SW480 (cell line): Measurements from ENCODE around the gene ABCA4.
"Not testable (repeated sequence)": the region's sequence is repeated elsewhere in the genome, so short reads cannot be mapped to it uniquely, and the experiment has no call there.

Experiments used
- DNase-seq: peaks from one replicate; pipeline ENCODE4 v3.0.0-alpha.2; 2016; ENCODE audit warnings: low spot score

The ABCA4 gene

GRCh38 chr1:94004924-94005323, 116.0 kb downstream of the ABCA4 start:
- no peak for DNase-seq

GRCh38 chr1:94002046-94002787, 118.7 kb downstream of the ABCA4 start:
- no peak for DNase-seq

DNA sequence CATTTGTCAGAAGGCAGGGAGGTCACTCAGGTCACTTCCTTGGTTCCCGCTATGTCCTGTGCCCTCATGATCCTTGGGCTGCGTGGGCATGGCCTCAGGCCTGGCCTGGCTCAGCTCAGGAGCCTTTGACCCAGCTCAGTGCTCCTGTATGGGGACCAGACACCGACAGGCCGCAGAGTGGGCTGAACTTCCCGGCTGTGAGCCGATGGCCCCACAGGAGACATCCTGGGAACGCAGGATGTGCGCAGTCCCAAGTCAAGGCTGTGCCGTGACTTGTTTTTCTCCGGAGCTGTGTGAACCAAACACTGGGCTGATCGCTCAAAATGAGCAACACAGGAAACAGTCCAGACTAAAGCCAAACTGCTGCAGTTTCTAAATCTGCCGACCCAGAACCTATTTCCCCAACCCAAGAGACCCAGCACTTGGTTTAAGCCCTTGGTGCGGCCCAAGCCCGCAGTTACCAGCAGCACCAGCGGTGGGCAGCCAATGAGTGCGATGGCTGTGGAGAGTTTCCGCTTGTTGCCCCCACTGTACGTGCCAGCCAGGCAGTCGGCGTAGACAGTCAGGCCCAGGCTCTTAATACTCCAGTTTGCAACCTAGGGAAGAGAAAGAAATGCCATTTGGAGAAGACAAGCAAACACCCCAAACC, 119.4 kb downstream of the ABCA4 start:
- DNase-seq = no peak

GRCh38 chr1:94000510-94001282, 120.3 kb downstream of the ABCA4 start:
- DNase-seq = no peak

GRCh38 chr1:93999840-94000415, 121.0 kb downstream of the ABCA4 start:
- no peak for DNase-seq

GRCh38 chr1:93998532-93998931, 122.4 kb downstream of the ABCA4 start:
- not testable (repeated sequence) for DNase-seq

GRCh38 chr1:93997756-93998155, 123.2 kb downstream of the ABCA4 start:
- no peak for DNase-seq

DNA sequence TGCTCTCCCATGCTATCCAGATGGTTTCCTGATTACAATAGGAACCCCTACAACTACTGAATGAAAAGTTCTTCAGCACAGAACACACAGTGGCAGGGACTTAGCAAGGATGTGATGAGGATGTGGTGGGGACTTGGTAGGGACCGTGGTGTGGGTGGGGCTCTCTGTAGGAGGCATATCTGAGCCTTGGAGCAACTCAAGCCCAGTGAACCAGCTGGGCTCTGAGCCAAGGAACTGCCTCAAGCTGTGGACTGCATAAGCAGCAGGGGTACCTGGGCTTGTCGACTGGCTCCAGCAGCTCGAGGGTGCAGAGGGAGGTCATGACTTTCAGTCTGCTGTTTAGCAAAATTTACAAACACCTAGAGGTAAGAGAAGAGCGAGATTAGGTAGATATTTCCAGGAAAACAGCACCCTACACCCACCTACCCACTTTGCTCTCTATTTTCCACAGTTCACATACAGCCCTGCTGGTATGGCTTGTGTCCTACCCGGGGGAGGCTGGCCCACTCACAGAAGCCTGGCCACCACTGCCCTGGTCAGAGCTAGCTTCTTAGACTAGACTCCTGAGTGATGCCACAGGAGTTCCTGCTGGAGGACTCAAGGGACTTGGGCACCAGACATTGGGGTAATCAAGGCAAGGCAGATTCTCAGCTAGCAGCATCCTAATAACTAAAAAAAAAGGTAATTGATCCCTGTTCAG, 125.0 kb downstream of the ABCA4 start:
- no peak for DNase-seq

- DNase-seq = peak; percentile 53
Observed at GRCh38 chr1:93993731-93994130, 127.2 kb downstream of the ABCA4 start.

DNA sequence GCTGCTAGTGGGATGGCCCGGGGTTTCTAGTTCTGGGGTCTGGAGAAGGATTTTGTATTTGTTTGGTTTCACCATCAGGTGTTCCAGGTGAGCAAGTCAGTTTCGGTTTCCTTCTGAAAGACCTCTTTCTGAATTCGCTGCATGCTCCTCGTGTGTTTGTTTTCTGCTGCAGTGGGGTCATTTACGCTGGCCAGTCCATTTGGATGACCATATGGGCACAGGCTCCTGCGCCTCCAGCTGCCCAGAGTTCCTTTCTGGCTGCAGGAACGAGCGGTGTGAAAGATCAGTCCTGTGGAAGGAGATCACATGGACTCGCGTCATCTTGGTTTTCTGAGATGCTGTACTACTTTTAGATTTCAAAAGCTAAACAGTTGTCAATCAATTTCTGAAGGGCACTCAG, 128.0 kb downstream of the ABCA4 start:
- DNase-seq = no peak

DNA sequence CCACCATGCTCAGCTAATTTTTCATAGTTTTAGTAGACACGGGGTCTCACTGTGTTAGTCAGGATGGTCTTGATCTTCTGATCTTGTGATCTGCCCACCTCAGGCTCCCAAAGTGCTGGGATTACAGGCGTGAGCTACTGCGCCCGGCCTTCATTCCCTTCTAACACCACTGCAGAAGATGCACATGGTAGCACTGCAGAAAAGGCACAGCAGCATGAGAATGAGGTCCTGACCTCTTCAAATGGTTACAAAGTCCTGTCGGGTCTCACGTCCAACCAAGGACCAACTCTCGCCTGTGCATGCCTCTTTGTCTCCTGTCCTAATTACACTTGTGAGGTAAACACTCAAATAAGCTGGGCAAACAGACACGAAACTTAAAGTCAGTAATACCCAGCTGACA, 128.8 kb downstream of the ABCA4 start:
- DNase-seq = no peak

DNA sequence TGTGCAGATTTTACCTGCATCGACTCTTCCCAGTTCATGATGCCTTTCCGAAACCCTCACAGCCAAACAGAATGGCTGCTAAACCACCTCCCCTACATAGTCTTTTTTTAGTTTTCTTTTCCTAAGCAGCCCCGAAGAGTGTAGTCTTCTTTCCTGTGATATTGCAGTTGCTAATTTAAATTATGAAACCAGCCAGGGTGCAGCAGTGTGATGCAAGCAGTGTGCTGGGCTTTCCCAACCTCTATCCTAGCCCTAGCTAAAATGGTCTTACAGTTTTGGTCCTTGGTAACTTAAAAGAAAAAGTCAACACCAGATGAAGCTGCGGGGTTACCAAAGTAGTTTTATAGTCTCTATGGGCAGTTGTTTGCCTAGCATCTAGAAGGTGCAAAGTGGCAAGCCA, 129.7 kb downstream of the ABCA4 start:
- DNase-seq = no peak

- not testable (repeated sequence) for DNase-seq
Observed at GRCh38 chr1:93990477-93990876, 130.5 kb downstream of the ABCA4 start.

DNA sequence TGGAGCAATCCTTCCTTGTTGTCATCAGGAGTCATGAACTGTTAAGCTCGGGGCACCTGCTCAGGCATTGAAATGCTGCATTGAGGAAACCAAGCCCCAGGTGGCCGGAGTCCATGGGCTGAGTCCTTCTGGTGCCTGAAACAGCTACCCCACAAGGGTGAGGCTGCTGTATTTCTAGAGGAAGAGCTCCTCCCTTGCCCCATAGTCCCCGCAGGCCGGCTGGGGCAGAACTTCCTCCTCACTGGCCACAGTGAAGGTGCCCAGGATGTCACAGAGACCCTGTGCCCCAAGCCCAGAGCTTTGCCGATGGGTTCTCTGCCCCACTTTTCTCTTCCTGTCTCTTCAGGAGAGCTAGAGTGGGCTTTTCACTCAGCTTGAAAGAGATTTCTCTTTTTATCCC, 130.9 kb downstream of the ABCA4 start:
- no peak for DNase-seq

DNA sequence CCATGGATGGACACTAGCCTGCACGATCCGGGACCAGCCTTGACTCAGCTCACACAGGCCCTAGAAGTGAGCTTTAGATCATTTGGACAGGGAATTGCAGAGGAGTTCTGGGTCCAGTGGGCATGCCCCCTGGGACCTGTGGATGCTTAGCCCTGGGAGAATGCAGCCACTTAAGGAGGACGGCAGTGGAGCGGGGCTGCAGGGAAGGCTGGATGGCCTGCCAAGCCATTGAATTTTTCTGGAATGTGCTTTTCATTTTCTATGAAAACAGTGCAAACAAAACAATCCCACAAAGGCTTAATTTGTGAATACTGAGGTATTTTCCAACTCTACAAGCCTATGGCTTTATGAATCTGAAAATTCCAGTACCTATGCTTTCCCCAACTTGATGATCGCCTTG, 131.3 kb downstream of the ABCA4 start:
- no peak for DNase-seq

- DNase-seq = no peak
Observed at GRCh38 chr1:93988634-93989350, 132.2 kb downstream of the ABCA4 start.

GRCh38 chr1:93981274-93981667, 139.7 kb downstream of the ABCA4 start:
- no peak for DNase-seq

DNA sequence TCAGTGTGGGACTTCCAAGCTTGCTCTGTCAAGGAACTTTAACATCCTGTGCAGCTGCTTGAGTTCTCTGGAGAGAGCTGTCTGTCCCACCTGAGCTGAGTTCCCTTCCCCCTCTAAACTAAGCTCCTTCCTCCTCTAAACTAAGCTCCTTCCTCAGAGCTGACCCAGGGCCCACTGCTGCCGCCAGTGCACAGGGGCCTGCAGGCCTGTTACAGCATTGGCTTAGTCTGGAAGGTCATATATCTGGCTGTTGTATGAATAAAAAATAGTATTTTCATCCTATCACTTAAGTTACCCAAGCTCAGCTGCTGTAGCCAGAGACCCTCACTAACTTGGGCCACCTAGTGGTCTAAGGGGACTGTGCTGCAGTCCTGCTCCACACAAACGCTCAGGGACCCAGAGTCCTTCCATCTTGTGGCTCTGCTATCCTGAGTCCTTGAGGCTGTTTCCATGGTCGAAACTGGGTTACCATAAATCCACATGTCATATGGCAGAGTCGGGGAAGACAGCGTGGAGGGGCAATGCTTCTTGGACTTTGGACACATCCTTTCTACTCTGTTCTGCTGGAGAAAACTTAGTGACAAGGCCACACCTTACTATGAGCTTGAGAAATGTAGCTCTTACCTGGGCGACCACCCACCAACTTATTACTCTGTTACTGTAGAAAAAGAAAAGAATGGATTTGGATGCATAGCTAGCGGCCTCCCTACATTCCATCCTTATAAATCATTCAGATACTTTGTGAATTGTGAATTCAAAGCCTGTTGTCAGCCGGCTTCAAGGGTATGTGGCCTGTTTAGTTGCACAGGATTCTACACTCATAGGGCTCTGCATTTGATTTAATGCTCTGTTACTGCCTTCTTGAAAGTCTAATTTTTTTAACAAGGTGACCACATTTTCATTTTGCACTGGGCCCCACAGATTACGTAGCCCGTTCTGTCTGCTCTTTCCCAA, 140.4 kb downstream of the ABCA4 start:
- no peak for DNase-seq

- no peak for DNase-seq
Observed at GRCh38 chr1:93979718-93980319, 141.1 kb downstream of the ABCA4 start.
